HepG2 (cell line): ENCODE measurements around the gene LTB4R.

Experiments
- JUNB ChIP-seq: sonication (generic); formaldehyde crosslinking; IDR thresholded peaks from 2 replicates; pipeline ENCODE4 v1.8.0; 2022; ENCODE audit warnings: missing genetic modification reagents, mild to moderate bottlenecking, borderline replicate concordance
- KDM6A ChIP-seq: IDR thresholded peaks from 2 replicates; pipeline ENCODE4 v1.6.1; 2016; ENCODE audit warnings: low read depth
- POLR2A ChIP-seq, 2 experiments: IDR thresholded peaks; 2 replicates each; pipeline ENCODE4 v1.6.1; 2011; ENCODE audit warnings: low read depth in 2 of 2, low read length in 2 of 2, mild to moderate bottlenecking in 1 of 2, moderate library complexity in 1 of 2; ENCODE audit not compliant: insufficient read depth in 1 of 2
- SIX4 ChIP-seq: sonication (generic); formaldehyde crosslinking; IDR thresholded peaks from 2 replicates; pipeline ENCODE4 v1.4.0; 2020; ENCODE audit warnings: missing genetic modification reagents
- ZNF335 ChIP-seq: sonication (generic); formaldehyde crosslinking; IDR thresholded peaks from 2 replicates; pipeline ENCODE4 v1.4.0; 2020; ENCODE audit warnings: missing genetic modification reagents
- ZNF543 ChIP-seq: sonication (generic); formaldehyde crosslinking; IDR thresholded peaks from 2 replicates; pipeline ENCODE4 v1.4.0; 2020; ENCODE audit warnings: mild to moderate bottlenecking, missing genetic modification reagents
- ZNF816 ChIP-seq: sonication (generic); formaldehyde crosslinking; IDR thresholded peaks from 2 replicates; pipeline ENCODE4 v1.8.0; 2022; ENCODE audit warnings: missing genetic modification reagents, mild to moderate bottlenecking, borderline replicate concordance
- ZNF883 ChIP-seq: sonication (generic); formaldehyde crosslinking; IDR thresholded peaks from 2 replicates; pipeline ENCODE4 v1.5.1; 2020; ENCODE audit warnings: mild to moderate bottlenecking, missing genetic modification reagents; ENCODE audit errors: not compliant biosample characterization
- TF ChIP-seq, protein P1 (sequence below), 2 experiments: IDR thresholded peaks; 2 replicates each; pipeline ENCODE4 v1.6.1; 2011 to 2012; ENCODE audit warnings: low read length in 2 of 2, borderline replicate concordance in 1 of 2, low read depth in 1 of 2, mild to moderate bottlenecking in 1 of 2, moderate library complexity in 1 of 2
- TF ChIP-seq, protein P2 (sequence below): IDR thresholded peaks from 2 replicates; pipeline ENCODE4 v1.6.1; 2012; ENCODE audit warnings: inconsistent platforms
- TF ChIP-seq, protein P3 (sequence below): sonication (generic); formaldehyde crosslinking; IDR thresholded peaks from 2 replicates; pipeline ENCODE4 v1.5.0; 2020; ENCODE audit warnings: mild to moderate bottlenecking, missing genetic modification reagents, moderate library complexity
- TF ChIP-seq, protein P4 (sequence below): sonication (generic); formaldehyde crosslinking; IDR thresholded peaks from 2 replicates; pipeline ENCODE4 v1.4.0; 2020; ENCODE audit warnings: missing genetic modification reagents, mild to moderate bottlenecking, borderline replicate concordance
- TF ChIP-seq, protein P5 (sequence below): sonication (generic); formaldehyde crosslinking; conservative IDR thresholded peaks from 2 replicates; pipeline ENCODE4 v1.4.0; 2020; ENCODE audit warnings: missing genetic modification reagents

DNA sequence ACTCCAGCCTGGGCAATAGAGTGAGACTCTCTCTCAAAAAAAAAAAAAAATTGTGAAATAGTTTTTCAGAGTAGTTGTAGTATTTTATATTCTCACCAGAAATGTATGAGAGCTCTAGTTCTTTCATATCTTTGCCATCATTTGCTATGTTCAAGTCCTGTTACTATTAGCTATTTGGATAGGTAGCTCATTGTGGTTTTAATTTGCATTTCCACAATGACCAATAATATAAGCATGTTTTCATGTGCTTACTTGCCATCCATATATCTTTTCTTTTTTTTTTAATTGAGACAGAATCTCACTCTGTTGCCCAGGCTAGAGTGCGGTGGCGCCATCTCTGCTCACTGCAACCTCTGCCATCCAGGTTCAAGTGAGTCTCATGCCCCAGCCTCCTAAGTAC is 36.9 kb downstream of the LTB4R start:
- TF ChIP-seq POLR2A (IDR thresholded peaks at IDR 0.05; ENCODE audit: insufficient read depth in 1 of 2, low read depth in 2 of 2, low read length in 2 of 2): no peak
- no peak for TF ChIP-seq ZNF335
- TF ChIP-seq, protein P1, sequence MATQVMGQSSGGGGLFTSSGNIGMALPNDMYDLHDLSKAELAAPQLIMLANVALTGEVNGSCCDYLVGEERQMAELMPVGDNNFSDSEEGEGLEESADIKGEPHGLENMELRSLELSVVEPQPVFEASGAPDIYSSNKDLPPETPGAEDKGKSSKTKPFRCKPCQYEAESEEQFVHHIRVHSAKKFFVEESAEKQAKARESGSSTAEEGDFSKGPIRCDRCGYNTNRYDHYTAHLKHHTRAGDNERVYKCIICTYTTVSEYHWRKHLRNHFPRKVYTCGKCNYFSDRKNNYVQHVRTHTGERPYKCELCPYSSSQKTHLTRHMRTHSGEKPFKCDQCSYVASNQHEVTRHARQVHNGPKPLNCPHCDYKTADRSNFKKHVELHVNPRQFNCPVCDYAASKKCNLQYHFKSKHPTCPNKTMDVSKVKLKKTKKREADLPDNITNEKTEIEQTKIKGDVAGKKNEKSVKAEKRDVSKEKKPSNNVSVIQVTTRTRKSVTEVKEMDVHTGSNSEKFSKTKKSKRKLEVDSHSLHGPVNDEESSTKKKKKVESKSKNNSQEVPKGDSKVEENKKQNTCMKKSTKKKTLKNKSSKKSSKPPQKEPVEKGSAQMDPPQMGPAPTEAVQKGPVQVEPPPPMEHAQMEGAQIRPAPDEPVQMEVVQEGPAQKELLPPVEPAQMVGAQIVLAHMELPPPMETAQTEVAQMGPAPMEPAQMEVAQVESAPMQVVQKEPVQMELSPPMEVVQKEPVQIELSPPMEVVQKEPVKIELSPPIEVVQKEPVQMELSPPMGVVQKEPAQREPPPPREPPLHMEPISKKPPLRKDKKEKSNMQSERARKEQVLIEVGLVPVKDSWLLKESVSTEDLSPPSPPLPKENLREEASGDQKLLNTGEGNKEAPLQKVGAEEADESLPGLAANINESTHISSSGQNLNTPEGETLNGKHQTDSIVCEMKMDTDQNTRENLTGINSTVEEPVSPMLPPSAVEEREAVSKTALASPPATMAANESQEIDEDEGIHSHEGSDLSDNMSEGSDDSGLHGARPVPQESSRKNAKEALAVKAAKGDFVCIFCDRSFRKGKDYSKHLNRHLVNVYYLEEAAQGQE (IDR thresholded peaks at IDR 0.05; ENCODE audit: borderline replicate concordance in 1 of 2, low read depth in 1 of 2, low read length in 2 of 2): no peak
- TF ChIP-seq JUNB (CRISPR knock-in tag): no peak
- TF ChIP-seq SIX4: no peak
- TF ChIP-seq KDM6A (CRISPR knock-in tag): no peak
- TF ChIP-seq, protein P2, sequence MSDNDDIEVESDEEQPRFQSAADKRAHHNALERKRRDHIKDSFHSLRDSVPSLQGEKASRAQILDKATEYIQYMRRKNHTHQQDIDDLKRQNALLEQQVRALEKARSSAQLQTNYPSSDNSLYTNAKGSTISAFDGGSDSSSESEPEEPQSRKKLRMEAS: no peak
- TF ChIP-seq, protein P3, sequence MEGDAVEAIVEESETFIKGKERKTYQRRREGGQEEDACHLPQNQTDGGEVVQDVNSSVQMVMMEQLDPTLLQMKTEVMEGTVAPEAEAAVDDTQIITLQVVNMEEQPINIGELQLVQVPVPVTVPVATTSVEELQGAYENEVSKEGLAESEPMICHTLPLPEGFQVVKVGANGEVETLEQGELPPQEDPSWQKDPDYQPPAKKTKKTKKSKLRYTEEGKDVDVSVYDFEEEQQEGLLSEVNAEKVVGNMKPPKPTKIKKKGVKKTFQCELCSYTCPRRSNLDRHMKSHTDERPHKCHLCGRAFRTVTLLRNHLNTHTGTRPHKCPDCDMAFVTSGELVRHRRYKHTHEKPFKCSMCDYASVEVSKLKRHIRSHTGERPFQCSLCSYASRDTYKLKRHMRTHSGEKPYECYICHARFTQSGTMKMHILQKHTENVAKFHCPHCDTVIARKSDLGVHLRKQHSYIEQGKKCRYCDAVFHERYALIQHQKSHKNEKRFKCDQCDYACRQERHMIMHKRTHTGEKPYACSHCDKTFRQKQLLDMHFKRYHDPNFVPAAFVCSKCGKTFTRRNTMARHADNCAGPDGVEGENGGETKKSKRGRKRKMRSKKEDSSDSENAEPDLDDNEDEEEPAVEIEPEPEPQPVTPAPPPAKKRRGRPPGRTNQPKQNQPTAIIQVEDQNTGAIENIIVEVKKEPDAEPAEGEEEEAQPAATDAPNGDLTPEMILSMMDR (CRISPR knock-in tag): no peak
- no peak for TF ChIP-seq ZNF816 (CRISPR knock-in tag)
- TF ChIP-seq ZNF883 (CRISPR knock-in tag): no peak
- TF ChIP-seq, protein P4, sequence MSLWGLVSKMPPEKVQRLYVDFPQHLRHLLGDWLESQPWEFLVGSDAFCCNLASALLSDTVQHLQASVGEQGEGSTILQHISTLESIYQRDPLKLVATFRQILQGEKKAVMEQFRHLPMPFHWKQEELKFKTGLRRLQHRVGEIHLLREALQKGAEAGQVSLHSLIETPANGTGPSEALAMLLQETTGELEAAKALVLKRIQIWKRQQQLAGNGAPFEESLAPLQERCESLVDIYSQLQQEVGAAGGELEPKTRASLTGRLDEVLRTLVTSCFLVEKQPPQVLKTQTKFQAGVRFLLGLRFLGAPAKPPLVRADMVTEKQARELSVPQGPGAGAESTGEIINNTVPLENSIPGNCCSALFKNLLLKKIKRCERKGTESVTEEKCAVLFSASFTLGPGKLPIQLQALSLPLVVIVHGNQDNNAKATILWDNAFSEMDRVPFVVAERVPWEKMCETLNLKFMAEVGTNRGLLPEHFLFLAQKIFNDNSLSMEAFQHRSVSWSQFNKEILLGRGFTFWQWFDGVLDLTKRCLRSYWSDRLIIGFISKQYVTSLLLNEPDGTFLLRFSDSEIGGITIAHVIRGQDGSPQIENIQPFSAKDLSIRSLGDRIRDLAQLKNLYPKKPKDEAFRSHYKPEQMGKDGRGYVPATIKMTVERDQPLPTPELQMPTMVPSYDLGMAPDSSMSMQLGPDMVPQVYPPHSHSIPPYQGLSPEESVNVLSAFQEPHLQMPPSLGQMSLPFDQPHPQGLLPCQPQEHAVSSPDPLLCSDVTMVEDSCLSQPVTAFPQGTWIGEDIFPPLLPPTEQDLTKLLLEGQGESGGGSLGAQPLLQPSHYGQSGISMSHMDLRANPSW (CRISPR knock-in tag): no peak
- TF ChIP-seq ZNF543 (CRISPR knock-in tag): no peak
- TF ChIP-seq, protein P5, sequence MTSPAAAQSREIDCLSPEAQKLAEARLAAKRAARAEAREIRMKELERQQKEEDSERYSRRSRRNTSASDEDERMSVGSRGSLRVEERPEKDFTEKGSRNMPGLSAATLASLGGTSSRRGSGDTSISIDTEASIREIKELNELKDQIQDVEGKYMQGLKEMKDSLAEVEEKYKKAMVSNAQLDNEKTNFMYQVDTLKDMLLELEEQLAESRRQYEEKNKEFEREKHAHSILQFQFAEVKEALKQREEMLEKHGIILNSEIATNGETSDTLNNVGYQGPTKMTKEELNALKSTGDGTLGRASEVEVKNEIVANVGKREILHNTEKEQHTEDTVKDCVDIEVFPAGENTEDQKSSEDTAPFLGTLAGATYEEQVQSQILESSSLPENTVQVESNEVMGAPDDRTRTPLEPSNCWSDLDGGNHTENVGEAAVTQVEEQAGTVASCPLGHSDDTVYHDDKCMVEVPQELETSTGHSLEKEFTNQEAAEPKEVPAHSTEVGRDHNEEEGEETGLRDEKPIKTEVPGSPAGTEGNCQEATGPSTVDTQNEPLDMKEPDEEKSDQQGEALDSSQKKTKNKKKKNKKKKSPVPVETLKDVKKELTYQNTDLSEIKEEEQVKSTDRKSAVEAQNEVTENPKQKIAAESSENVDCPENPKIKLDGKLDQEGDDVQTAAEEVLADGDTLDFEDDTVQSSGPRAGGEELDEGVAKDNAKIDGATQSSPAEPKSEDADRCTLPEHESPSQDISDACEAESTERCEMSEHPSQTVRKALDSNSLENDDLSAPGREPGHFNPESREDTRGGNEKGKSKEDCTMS (CRISPR knock-in tag): no peak
